Measurements from ENCODE around the gene RRP15. TPM values are rescaled to one million over a fixed set of nuclear protein-coding genes. Genes with fewer than 3 reads are reported as not detected.

Gene RRP15
- total RNA-seq, 1 experiment from 2014 or later = 25.5 TPM

DNA sequence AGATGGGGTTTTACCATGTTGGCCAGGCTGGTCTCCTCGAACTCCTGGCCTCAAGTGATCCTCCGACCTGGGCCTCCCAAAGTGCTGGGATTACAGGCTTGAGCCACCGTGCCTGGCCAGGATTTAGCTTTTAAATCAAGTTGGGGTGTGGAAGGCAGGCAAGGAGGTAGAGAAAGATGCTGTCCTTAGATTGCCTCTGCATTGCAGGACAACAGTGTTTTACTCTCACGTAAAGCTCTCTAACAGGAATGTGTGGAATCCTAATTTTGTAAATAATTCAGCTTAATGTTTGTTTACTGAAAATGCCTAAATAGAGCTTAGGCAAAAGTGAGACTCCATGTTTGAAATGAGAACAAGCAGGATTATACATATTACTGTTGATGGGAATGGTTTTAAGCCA, 30.5 kb downstream of the RRP15 start:
- RAD21 ChIA-PET (ENCODE audit: low non-redundant PET in 1 of 2, low total read pairs in 2 of 2, uncharacterized antibody in 2 of 2, unreplicated experiment in 2 of 2) = no interaction called here
- H3K4me2 ChIP-seq (ENCODE audit: low read length) = no peak overlapping the region
- no peak overlapping the region for H3K27ac ChIP-seq (ENCODE audit: low read depth, low read length)
- ATAC-seq = no peak
- POLR2A ChIA-PET = no interaction called here
- H3K4me1 ChIP-seq (ENCODE audit: control insufficient read depth in 1 of 2, insufficient read depth in 2 of 2, low read length in 2 of 2) = no peaks in the 10 kb centered on the region
- H3K9ac ChIP-seq (ENCODE audit: low read length) = no peak overlapping the region
- peaks cover 14% of the 10 kb centered on the region for H3K79me2 ChIP-seq (ENCODE audit: insufficient read depth, low read length)
- H3K27me3 ChIP-seq (ENCODE audit: insufficient read depth, low read length) = no peaks in the 10 kb centered on the region
- no peak for DNase-seq (ENCODE audit: low read depth, low spot score)
- no peaks in the 10 kb centered on the region for H3K9me3 ChIP-seq (ENCODE audit: control insufficient read depth in 1 of 2, insufficient read depth in 1 of 2, low read depth in 1 of 2, low read length in 2 of 2)
- no peak overlapping the region for H3K4me3 ChIP-seq (replicated peaks in 1 of 2; ENCODE audit: low read depth in 1 of 2, low read length in 2 of 2)
- no peak overlapping the region for H2AFZ ChIP-seq (ENCODE audit: low read depth, low read length, poor library complexity, severe bottlenecking)
- CTCF ChIA-PET = no interaction called here
- peaks cover 0 to 7% of the 10 kb centered on the region in 2 experiments; a peak in 2 of 4 replicates for H3K36me3 ChIP-seq (ENCODE audit: control insufficient read depth in 1 of 2, insufficient read depth in 2 of 2, low read length in 2 of 2)
- 0 out of 2 replicates have a peak, but pooled peaks cover 4% of the 10 kb centered on the region for H4K20me1 ChIP-seq (ENCODE audit: insufficient read depth)
- H3K9me2 ChIP-seq (ENCODE audit: insufficient read depth) = no peaks in the 10 kb centered on the region
- BruUV-seq (replicated peaks) = no TSS peak
- TF ChIP-seq ELF1 (IDR thresholded peaks at IDR 0.05; ENCODE audit: borderline replicate concordance, low read depth) = no peak
- no peak for TF ChIP-seq FOSL1 (IDR thresholded peaks at IDR 0.05; ENCODE audit: low read depth)
- no peak for TF ChIP-seq EZH2phosphoT487 (IDR thresholded peaks at IDR 0.05; ENCODE audit: borderline replicate concordance)
- no peak for TF ChIP-seq YY1 (IDR thresholded peaks at IDR 0.05; ENCODE audit: extremely low read depth, insufficient replicate concordance, low read depth, low read length)
- no peak for TF ChIP-seq ZNF274 (IDR thresholded peaks at IDR 0.05; ENCODE audit: low read depth, low read length)
- TF ChIP-seq ZFX (IDR thresholded peaks at IDR 0.05) = no peak
- intact Hi-C loops (cut with micrococcal nuclease) = no loop called here

DNA sequence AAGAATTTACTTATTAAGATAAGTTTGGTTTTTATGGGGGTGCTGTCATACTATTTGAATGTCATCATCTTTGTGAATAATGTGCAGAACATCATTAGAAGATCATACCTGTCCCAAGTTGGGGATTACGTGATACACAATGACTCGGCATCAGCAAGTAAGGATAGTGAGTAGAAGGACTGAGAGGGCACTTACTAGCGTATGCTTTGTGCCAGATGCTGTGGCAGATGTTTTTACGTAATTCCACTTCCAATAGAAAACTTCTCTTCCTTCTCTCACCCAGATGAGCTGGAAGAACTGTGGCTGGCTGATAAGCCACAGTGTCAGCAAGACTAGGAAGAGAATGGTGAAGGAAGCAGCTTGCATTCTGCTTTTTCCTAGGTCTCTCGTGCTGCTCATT, 32.0 kb downstream of the RRP15 start:
- ChIA-PET CTCF (interaction anchor here (1.4 kb wide), 1 partner anchor 18 kb away, joined by 4 read pairs; no protein-coding TSS in a partner anchor), POLR2A (no interaction called here), RAD21 (ENCODE audit: low non-redundant PET in 1 of 2, low total read pairs in 2 of 2, uncharacterized antibody in 2 of 2, unreplicated experiment in 2 of 2) (no interaction called here)
- Histone ChIP-seq H3K36me3 (ENCODE audit: control insufficient read depth in 1 of 2, insufficient read depth in 2 of 2, low read length in 2 of 2) (peaks cover 0 to under 1% of the 10 kb centered on the region in 2 experiments; a peak in 2 of 4 replicates), H3K79me2 (ENCODE audit: insufficient read depth, low read length) (peaks cover 10% of the 10 kb centered on the region), H3K4me2 (ENCODE audit: low read length) (no peak overlapping the region), H3K27ac (ENCODE audit: low read depth, low read length) (no peak overlapping the region), H3K9ac (ENCODE audit: low read length) (no peak overlapping the region), H3K4me3 (replicated peaks in 1 of 2; ENCODE audit: low read depth in 1 of 2, low read length in 2 of 2) (no peak overlapping the region), H2AFZ (ENCODE audit: low read depth, low read length, poor library complexity, severe bottlenecking) (no peak overlapping the region), H3K9me2 (ENCODE audit: insufficient read depth) (no peaks in the 10 kb centered on the region), H3K4me1 (ENCODE audit: control insufficient read depth in 1 of 2, insufficient read depth in 2 of 2, low read length in 2 of 2) (no peaks in the 10 kb centered on the region), H4K20me1 (ENCODE audit: insufficient read depth) (0 out of 2 replicates have a peak, but pooled peaks cover 4% of the 10 kb centered on the region), H3K27me3 (ENCODE audit: insufficient read depth, low read length) (no peaks in the 10 kb centered on the region), H3K9me3 (ENCODE audit: control insufficient read depth in 1 of 2, insufficient read depth in 1 of 2, low read depth in 1 of 2, low read length in 2 of 2) (no peaks in the 10 kb centered on the region)
- BruUV-seq (replicated peaks) = no TSS peak
- intact Hi-C loops (cut with micrococcal nuclease) = no loop called here
- DNase-seq (ENCODE audit: low read depth, low spot score) = no peak
- ATAC-seq = no peak
- TF ChIP-seq POLR2A (IDR thresholded peaks at IDR 0.05; ENCODE audit: borderline replicate concordance, extremely low read depth, insufficient read depth, insufficient read length) = no peak
- TF ChIP-seq CBX3 (IDR thresholded peaks at IDR 0.05; ENCODE audit: low read depth) = no peak
- no peak for TF ChIP-seq EZH2phosphoT487 (IDR thresholded peaks at IDR 0.05; ENCODE audit: borderline replicate concordance)
- no peak for TF ChIP-seq EGR1 (IDR thresholded peaks at IDR 0.05; ENCODE audit: low read depth)
- TF ChIP-seq REST (IDR thresholded peaks at IDR 0.05; ENCODE audit: low read depth) = no peak
- no peak for TF ChIP-seq CTCF (IDR thresholded peaks at IDR 0.05 in 2 of 3, conservative IDR thresholded peaks at IDR 0.05 in 1 of 3; ENCODE audit: borderline replicate concordance in 1 of 3, insufficient read depth in 1 of 3, low read depth in 2 of 3, low read length in 2 of 3)
- TF ChIP-seq, protein P1, sequence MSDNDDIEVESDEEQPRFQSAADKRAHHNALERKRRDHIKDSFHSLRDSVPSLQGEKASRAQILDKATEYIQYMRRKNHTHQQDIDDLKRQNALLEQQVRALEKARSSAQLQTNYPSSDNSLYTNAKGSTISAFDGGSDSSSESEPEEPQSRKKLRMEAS (IDR thresholded peaks at IDR 0.05) = no peak
- TF ChIP-seq SRF (IDR thresholded peaks at IDR 0.05; ENCODE audit: low read depth) = no peak
- TF ChIP-seq, protein P2, sequence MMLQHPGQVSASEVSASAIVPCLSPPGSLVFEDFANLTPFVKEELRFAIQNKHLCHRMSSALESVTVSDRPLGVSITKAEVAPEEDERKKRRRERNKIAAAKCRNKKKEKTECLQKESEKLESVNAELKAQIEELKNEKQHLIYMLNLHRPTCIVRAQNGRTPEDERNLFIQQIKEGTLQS (IDR thresholded peaks at IDR 0.05) = no peak
- TF ChIP-seq POLR2AphosphoS5 (IDR thresholded peaks at IDR 0.05; ENCODE audit: low read depth, low read length) = no peak
- TF ChIP-seq TCF7L2 (IDR thresholded peaks at IDR 0.05; ENCODE audit: borderline replicate concordance, extremely low read depth, insufficient read depth, insufficient read length) = no peak
- TF ChIP-seq FOSL1 (IDR thresholded peaks at IDR 0.05; ENCODE audit: low read depth) = no peak
